22Rv1 (cell line): Measurements from ENCODE around the gene GASK1A.

Experiments used
- ZFX ChIP-seq: fragments of 450-650 bp; IDR thresholded peaks from 2 replicates; pipeline ENCODE4 v1.6.1; 2017; ENCODE audit warnings: antibody characterized with exemption, borderline replicate concordance
- TF ChIP-seq, protein P1 (sequence below): fragments of 450-650 bp; IDR thresholded peaks from 2 replicates; pipeline ENCODE4 v1.5.1; 2017; ENCODE audit warnings: mild to moderate bottlenecking

DNA sequence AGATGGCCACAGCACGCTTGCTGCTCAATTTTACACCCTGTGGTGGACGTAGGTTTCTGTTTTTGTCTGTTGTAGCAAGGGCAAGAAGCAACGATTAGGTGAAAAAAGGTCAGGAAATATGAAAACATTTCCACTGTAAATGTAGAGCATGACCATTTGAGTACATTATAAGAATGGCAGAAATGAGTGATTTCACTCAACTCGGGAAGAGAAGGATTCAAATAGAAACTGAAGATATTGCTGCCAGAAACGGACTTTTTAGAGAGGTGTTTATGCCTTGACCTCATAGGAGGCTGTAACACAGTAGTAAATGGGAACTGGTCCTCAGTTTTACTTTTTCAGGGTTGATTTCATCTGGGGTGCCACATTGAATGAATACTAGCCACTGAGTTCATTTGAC is 33.1 kb upstream of the GASK1A start:
- TF ChIP-seq, protein P1, sequence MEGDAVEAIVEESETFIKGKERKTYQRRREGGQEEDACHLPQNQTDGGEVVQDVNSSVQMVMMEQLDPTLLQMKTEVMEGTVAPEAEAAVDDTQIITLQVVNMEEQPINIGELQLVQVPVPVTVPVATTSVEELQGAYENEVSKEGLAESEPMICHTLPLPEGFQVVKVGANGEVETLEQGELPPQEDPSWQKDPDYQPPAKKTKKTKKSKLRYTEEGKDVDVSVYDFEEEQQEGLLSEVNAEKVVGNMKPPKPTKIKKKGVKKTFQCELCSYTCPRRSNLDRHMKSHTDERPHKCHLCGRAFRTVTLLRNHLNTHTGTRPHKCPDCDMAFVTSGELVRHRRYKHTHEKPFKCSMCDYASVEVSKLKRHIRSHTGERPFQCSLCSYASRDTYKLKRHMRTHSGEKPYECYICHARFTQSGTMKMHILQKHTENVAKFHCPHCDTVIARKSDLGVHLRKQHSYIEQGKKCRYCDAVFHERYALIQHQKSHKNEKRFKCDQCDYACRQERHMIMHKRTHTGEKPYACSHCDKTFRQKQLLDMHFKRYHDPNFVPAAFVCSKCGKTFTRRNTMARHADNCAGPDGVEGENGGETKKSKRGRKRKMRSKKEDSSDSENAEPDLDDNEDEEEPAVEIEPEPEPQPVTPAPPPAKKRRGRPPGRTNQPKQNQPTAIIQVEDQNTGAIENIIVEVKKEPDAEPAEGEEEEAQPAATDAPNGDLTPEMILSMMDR: no peak
- TF ChIP-seq ZFX: no peak
